GM19043 (cell line): ENCODE results near the gene PITX1.

Source experiments
- ATAC-seq: cut with Tn5 transposase; IDR thresholded peaks from one replicate; pipeline ENCODE4 v1.9.1; 2021; ENCODE audit warnings: low read depth; ENCODE audit not compliant: unreplicated experiment

PITX1 gene

DNA sequence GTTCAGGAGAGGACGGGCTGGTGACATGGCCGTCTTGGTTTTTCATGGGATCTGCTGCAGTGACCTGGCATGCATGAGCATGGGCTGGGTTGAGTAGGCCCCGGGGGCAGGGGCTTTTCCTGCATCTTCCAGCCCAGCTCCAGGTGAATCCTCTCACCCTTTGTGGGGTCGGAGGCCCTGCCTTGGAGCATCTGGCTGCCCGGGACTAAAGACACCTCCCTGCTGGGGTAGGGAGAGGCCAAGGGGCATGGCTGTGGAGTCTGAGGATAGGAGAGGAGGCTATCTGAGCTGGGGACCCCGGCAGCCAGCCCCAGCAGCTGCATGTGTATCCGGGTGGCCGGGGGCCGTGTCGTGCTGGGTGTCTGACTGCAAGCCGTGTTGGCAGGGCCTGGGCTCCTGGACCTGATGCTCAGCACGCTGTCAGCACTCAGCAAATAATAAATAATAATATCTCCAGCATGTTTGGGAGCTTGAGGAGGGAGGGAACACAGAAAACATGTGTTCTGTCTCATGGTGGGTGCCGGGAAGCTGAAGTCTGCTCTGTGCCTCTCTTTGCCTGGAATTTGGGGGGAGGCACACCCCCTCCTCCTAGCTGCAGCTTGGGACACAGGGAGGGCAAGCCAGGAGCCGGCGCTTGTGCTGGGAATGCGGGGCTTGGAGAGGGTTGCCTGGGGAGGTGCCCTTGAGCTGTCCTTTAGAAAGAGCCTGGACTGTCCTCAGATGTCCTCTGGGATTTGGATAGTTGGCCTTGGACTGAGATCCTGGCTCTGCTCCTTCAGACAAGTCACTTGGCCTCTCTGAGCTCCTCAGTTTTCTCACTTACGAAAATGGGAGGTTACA lies 28.4 kb upstream of the PITX1 start:
- no peak for ATAC-seq

DNA sequence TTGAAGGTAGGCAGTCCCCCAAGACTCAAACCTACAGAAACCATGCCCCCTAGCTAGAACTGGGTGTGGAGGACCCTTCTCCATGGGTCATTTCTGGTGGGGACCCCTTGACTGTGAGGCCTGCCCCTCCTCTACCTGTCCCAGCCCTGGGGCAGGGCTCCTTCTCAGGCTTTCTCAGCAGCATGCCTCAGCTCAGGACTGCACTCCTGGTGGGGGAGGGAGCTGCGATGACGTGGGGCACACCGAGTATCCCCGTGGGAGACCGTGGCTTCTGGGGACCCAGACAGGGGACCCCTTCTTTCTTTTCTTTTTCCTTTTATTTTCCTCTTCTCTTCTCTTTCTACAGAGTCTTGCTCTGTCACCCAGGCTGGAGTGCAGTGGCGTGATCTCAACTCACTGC lies 27.0 kb upstream of the PITX1 start:
- ATAC-seq = no peak

DNA sequence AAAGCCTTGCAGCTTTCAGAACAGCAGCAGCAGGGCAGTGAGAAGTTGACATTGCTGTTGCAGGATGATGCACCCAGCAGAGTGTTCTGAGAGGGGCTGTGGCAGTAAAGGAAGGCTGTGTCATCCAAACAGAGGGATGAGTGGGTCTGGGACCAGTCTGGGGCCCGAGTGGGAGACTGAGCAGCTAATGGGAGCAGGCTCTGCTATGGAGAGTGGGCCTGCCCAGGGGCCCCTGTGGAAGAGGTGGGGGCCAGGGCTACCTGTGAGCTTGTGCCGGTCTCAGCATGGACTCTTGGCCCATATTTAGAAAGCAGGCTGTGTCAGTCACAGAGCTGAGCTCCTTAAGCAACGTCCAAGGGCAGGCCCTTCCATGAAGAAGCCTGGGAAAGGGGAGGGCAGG lies 26.0 kb upstream of the PITX1 start:
- no peak for ATAC-seq

- no peak for ATAC-seq
Observed at GRCh38 chr5:135059000-135059923, 25.2 kb upstream of the PITX1 start.

DNA sequence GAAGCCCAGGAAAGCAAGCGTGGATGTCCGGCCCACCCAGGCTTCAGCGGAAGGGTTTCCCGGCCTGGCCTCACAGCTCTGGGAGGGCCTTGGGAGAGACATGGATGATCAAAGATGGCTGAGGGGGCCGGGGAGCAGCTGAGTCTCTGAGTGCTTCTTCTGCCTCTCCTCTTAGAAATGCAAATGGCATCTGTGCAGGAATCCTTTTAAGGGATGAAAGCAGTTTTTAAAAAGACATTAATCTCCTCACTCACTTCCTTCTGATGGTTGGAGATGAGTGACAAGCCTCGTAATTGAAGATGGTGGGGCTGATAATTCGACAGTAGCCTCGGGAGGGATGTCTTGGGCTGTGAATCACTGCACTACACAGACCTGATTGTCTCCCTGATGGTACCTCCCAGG lies 24.3 kb upstream of the PITX1 start:
- ATAC-seq = no peak

DNA sequence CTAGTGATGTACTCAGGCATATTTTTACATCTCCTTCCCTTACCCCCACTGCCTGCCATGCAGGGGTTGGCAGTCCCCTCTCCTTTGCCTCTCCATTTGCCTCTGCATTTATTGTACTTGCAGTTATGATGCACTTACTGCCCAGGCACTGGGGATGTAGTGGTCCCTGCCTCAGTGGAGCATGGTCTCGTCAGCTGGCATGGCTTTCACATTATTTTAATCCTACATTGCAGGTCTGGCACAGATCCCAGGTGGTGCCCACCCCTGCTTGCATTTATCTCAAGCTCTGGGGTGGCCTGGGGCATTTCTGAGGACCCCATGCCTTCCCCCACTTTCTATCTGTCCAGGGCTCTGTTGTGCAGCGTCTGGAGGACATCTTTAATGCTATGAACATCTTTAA lies 23.2 kb upstream of the PITX1 start:
- ATAC-seq = no peak

- ATAC-seq = no peak
Observed at GRCh38 chr5:135056316-135057030, 22.4 kb upstream of the PITX1 start.

DNA sequence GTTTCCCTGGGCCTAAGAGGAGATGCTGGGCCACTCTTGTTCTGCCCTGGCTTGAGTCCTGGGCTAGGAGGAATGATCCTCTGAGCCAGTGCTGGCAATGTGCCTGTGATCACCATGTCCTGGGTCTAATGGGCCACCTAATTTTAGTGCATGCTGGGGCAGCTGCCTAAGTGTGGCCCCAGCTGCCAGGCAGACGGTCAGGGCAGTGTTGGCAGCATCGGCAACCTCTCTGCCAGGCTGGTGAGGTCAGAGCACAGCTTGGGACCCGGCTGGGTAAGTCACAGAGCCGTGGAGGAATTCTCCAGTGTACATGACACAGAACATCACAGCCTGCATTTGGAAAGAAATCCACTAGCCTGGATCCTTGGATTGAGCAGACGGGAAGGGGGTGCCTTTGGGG lies 21.4 kb upstream of the PITX1 start:
- ATAC-seq = no peak

DNA sequence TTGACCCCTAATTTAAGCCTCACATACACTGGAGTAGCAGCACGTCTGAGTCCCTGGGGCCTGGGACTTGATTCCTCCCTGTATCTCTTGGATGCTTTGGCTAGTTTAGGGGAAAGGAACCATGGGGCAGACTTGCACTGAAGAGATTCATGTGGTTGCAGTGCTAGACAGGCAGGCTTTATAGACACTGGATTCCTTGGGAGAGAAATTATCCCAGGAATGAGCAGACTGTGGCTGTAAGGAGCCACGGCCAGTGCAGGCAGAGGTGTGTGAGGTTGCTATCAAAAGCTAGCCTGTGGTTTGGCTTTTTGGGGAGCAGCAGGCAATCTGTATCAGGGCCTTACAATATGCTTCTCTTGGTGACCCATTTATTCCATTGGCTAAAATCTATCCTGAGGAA lies 20.5 kb upstream of the PITX1 start:
- ATAC-seq = no peak

- ATAC-seq = no peak
Observed at GRCh38 chr5:135053989-135054388, 20.0 kb upstream of the PITX1 start.

DNA sequence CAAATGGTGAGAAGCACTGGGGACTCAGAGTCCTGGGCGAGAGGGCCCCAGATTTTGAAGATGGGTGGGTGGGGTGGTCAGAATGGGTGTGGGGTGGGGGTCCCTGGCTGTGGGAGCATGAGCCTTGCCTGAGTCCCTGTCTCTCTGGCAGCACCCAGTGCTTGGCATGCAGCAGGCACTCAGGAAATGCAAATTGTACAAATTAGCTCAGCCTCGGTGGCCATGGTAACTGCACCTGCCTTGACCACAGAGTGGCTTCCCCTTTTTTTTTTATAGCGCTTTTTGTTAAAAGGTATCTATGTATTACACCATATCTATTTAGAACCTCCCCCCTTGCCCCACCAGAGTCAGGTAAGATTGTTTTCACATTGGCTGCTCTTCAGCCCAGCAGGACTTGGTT lies 19.2 kb upstream of the PITX1 start:
- peak; percentile 88 for ATAC-seq

- ATAC-seq = no peak
Observed at GRCh38 chr5:135052511-135053145, 18.6 kb upstream of the PITX1 start.

DNA sequence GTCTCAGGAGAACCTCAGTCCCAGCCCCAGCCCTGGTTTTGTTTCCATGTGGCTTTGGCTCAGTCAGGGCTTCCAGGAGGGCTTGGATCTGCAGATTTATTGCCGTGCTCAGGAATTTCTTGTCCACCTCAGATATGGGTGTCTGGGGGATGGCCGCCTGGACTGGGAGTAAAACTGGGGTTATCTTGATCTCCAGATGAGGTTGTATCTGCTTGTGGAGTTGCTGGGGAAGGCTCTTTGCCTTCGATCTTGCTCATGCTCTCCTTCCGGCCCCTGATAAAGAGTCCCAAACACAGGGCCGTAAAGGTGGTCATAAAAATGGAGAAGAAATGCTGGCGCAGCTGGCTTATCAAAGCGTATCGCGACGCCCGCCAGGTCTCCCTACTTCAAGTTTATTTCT lies 17.8 kb upstream of the PITX1 start:
- no peak for ATAC-seq

DNA sequence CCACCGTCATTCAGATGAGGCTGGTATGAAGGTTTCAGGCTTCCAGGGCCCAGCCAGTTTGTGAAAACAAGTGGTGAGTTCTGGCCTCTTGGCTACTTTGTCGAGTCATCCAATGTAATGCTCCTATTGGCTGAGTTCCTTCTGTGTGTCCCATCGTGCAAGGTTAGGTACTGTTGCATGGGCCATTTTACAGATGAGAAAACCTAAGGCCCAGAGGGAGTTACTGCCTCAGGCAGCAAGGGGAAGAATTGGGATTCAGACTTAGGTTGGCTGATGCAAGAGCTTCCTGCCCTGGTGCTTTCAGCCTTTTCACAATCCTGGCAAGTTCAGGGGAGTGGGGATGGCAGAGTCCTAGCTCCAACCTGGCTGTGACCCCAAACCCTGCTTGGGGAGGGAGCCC lies 17.4 kb upstream of the PITX1 start:
- ATAC-seq = no peak

DNA sequence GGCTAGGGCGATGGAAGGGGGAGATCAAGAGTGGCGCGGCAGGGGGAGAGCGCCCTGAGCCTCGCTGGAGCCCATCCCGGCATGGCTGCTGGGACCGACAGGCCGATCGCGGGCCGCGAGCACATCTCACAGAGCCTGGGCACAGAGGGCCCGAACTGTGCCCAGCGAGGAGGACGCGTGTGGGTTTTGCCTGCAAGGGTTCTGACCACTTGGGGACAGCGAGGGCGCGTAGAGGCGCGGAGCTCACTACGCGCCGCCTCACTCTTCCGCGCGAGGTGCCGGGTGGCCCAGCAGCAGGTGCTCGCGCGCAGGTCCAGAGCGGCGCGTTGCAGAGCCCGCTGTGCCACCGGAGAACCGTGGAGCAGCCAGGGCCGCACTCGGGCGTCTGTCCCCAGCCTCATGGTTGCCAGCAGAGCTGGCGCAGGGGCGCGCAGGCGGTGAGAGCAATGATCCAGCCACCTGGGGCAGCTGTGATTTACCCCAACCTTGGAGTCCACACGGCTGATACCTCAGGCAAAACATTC lies 16.3 kb upstream of the PITX1 start:
- no peak for ATAC-seq

GRCh38 chr5:135048930-135049329 lies 14.9 kb upstream of the PITX1 start:
- ATAC-seq = no peak

DNA sequence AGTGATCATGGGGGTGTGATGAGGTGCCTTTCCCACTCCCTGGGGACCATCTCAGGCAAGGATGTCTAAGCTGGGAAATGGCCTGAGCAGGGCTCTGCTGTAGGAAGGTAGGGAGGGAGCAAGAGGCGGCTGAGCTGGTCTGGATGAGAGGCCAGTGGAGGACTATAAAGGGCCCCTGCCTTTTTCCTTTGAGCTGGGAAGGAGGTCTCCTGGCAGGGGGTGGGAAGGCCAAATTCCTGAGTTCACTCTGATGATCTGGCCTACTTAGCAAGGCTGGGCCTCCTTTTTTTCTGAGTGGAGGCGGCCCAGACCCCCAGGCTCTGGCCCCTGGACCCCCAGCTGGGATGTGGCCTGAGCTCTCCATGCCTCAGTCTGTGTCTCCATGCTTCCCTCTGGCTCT lies 14.3 kb upstream of the PITX1 start:
- ATAC-seq = no peak

- ATAC-seq = no peak
Observed at GRCh38 chr5:135047347-135047695, 13.3 kb upstream of the PITX1 start.

- ATAC-seq = no peak
Observed at GRCh38 chr5:135046661-135047346, 12.8 kb upstream of the PITX1 start.

- ATAC-seq = no peak
Observed at GRCh38 chr5:135045488-135045887, 11.5 kb upstream of the PITX1 start.
